NCI-H2029 (cell line): ENCODE measurements around the gene TMEM8B.

Experiments
- DNase-seq: peaks from one replicate; lab custom pipeline; 2025; lab: John Stamatoyannopoulos, UW

The TMEM8B gene

GRCh38 chr9:35811381-35812024, 17.5 kb upstream of the TMEM8B start:
- DNase-seq: peak; percentile 30

GRCh38 chr9:35812025-35812602, 16.9 kb upstream of the TMEM8B start, which contains the start of gene SPAG8:
TSS of gene SPAG8 (minus strand) at chr9:35812262. CDS start at chr9:35812147, 115 bp downstream.
- peak; percentile 99 for DNase-seq

- DNase-seq: no peak
These were observed 15.5 kb upstream of the TMEM8B start for GRCh38 chr9:35813434-35814105.

- DNase-seq: peak; percentile 48
These were observed 14.8 kb upstream of the TMEM8B start for GRCh38 chr9:35814106-35814840.

- peak; percentile 100 for DNase-seq
These were observed 14.0 kb upstream of the TMEM8B start, which contains the start of gene HINT2 for GRCh38 chr9:35814841-35815543. TSS of gene HINT2 (minus strand) at chr9:35815042. CDS start at chr9:35814979, 63 bp downstream.

GRCh38 chr9:35816708-35817107, 12.3 kb upstream of the TMEM8B start:
- DNase-seq: no peak

- no peak for DNase-seq
These were observed 10.7 kb upstream of the TMEM8B start for GRCh38 chr9:35818341-35818740.

GRCh38 chr9:35820076-35820475, 9.0 kb upstream of the TMEM8B start:
- DNase-seq: no peak

- no peak for DNase-seq
These were observed 6.1 kb upstream of the TMEM8B start for GRCh38 chr9:35822926-35823325.

- peak; percentile 30 for DNase-seq
These were observed 2.8 kb upstream of the TMEM8B start for GRCh38 chr9:35826071-35826701.

GRCh38 chr9:35827486-35827885, 1.5 kb upstream of the TMEM8B start:
- no peak for DNase-seq

- DNase-seq: no peak
These were observed 328 bp upstream of the TMEM8B start, which contains the start of gene FAM221B for GRCh38 chr9:35828716-35829083. TSS of gene FAM221B (minus strand) at chr9:35828732. CDS start at chr9:35826161, 2,571 bp downstream.

GRCh38 chr9:35829764-35830096, 702 bp downstream of the TMEM8B start:
- DNase-seq: no peak

GRCh38 chr9:35831040-35831439, 2.0 kb downstream of the TMEM8B start:
- no peak for DNase-seq

- DNase-seq: no peak
These were observed 3.8 kb downstream of the TMEM8B start for GRCh38 chr9:35832814-35833213.

- no peak for DNase-seq
These were observed 5.5 kb downstream of the TMEM8B start for GRCh38 chr9:35834260-35835215.

GRCh38 chr9:35835216-35835632, 6.2 kb downstream of the TMEM8B start:
- DNase-seq: no peak

- DNase-seq: no peak
These were observed 6.7 kb downstream of the TMEM8B start for GRCh38 chr9:35835766-35836165.

- no peak for DNase-seq
These were observed 7.6 kb downstream of the TMEM8B start for GRCh38 chr9:35836595-35836994.

- no peak for DNase-seq
These were observed 10.9 kb downstream of the TMEM8B start for GRCh38 chr9:35839926-35840325.
